ENCODE results near the gene EMC1.

DNA sequence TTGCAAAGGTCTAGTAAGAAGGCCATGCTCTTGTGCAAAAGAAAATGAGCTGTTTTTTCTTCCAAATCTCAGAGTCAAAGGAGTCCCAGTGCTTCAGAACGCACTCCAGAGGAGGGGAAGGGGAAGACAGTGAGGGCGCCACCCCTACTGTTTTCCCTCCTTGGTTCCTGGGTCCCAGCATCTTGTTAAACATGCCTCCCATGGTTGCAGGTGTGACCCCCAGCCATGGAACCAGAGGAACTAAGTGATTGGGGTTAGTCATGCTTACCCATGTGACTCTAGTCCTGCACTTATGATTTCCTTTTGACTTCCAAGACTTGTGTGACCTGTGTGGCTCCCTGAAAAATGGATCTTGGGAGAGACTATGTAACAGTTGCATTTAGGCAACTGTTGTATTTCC, 43.3 kb upstream of the EMC1 start:
- TF ChIP-seq, protein P1, sequence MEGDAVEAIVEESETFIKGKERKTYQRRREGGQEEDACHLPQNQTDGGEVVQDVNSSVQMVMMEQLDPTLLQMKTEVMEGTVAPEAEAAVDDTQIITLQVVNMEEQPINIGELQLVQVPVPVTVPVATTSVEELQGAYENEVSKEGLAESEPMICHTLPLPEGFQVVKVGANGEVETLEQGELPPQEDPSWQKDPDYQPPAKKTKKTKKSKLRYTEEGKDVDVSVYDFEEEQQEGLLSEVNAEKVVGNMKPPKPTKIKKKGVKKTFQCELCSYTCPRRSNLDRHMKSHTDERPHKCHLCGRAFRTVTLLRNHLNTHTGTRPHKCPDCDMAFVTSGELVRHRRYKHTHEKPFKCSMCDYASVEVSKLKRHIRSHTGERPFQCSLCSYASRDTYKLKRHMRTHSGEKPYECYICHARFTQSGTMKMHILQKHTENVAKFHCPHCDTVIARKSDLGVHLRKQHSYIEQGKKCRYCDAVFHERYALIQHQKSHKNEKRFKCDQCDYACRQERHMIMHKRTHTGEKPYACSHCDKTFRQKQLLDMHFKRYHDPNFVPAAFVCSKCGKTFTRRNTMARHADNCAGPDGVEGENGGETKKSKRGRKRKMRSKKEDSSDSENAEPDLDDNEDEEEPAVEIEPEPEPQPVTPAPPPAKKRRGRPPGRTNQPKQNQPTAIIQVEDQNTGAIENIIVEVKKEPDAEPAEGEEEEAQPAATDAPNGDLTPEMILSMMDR (IDR thresholded peaks at IDR 0.05; ENCODE audit: low read depth, low read length, poor library complexity, severe bottlenecking), result no peak
- no peak for TF ChIP-seq EZH2phosphoT487 (IDR thresholded peaks at IDR 0.05; ENCODE audit: borderline replicate concordance, low read length)

Data from DOHH2 (cell line).